HL-60 (cell line): ENCODE data around the gene HAX1.

ENCODE experiments used
- CTCF ChIP-seq: IDR thresholded peaks from one replicate; pipeline ENCODE4 v1.5.1; 2011; ENCODE audit warnings: low read length, control low read depth, inconsistent platforms; ENCODE audit not compliant: insufficient read depth
- GABPA ChIP-seq: IDR thresholded peaks from 2 replicates; pipeline ENCODE4 v1.6.1; 2012; ENCODE audit warnings: low read depth
- POLR2AphosphoS5 ChIP-seq: IDR thresholded peaks from 2 replicates; pipeline ENCODE4 v1.6.1; 2012; ENCODE audit warnings: low read depth
- REST ChIP-seq: IDR thresholded peaks from 2 replicates; pipeline ENCODE4 v1.6.1; 2012; ENCODE audit warnings: low read depth; ENCODE audit not compliant: insufficient replicate concordance
- SPI1 ChIP-seq: IDR thresholded peaks from 2 replicates; pipeline ENCODE4 v1.6.1; 2012; ENCODE audit warnings: low read depth, mild to moderate bottlenecking, borderline replicate concordance

GRCh38 chr1:154301582-154301981, 29.2 kb downstream of the HAX1 start:
- TF ChIP-seq CTCF, result no peak
- TF ChIP-seq SPI1, result no peak
- no peak for TF ChIP-seq GABPA
- TF ChIP-seq REST, result no peak
- TF ChIP-seq POLR2AphosphoS5, result no peak
